Inflammatory macrophage treated with lipopolysaccharide for 4 hours (primary cell): ENCODE results near the gene DAB1.

ENCODE experiments used
- DNase-seq: peaks from one replicate; pipeline ENCODE4 v3.0.0-alpha.2; 2020

The DAB1 gene

DNA sequence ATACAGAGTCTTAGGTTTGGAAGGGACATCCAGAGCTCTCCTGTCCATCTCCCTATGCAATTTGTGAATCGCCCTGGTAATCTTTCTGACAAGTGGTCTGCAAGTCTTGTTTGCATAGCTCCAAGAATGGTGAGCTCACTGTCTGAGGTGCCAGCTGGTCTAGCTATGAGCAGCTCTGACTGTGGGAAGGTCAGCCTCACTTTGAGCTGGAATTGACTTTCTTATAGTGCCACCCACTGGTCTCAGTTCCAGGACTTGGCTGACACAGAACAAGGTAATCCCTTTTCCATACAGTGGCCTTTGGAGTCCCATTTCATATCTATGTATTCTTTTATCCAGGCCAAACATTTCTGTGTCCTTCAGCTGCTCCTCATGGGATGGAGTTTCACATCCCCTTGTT is 362.5 kb downstream of the DAB1 start:
- no peak for DNase-seq

DNA sequence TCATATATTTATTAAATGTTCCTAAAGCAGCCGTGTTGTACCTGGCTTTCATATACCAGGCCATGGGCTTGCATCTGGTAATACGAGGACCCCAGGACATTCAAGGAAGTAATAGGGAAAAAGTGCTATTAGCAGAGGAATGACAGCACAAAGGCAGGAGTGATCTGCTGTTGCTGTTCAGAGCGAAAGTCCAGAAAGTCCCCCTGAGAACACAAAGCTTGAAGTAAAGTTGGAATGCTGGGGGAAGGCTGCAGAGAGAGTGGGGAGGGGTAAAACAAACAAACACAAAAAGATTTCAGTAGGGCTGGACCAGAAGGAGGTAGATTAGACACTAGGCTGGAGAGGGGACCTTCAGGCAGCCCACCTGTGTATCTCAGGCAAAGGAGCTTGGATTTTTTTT is 363.4 kb downstream of the DAB1 start:
- no peak for DNase-seq

DNA sequence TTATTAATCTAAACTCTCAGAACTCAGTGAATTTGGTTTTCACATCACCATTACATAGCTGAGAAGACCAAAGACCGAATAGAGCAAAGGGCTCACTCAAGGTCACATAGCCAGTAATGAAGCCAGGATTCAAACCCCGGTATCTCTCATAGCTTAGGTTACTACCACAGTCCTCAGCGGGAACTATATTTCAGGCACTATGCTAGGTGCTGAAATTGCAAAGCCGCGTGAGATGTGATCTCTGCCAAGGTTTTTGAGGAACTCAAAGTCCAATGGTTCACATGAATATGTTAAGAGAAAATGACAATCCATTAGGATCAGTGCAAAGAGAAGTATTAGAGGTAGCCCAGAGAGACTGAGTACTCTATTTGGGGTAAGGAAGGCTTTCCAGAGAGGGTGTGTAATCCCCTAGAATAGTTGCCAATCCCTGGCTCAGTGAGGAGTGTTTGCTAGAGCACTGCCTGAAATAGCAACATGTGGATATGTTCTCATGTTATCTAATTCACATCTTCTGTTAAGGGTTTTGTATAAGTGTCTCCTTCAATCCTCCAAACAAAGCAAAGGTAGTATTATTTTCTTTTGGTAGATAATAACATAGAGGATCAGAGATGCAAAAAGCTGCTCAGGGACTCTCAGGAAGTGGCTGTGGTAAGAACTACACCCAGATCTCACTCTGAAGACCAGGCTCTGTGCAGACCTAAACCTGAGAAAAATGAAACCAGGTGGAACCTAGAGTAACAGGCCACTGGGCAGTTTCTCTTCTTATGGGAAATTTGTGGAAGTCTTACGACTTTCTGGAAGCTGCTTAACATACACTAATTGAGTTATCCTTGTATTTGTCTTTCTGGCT is 365.0 kb downstream of the DAB1 start:
- DNase-seq, result no peak

DNA sequence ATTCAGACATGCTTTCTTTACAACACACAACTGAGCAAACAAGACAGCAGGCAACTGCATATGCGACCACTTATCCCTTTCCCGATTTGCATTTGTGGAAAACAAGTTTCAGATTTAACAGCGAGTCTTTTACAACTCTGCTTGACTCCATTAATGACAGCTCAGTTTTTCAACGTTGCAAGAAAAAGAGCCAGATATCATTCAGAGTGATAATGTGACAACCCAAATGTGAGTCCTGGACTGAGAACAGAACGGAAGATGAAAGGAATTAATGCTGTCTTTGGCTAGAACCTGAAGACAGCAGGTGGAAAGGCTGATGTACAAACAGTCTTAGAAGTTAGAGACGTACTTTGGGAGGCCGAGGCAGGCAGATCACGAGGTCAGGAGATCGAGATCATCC is 375.0 kb downstream of the DAB1 start:
- DNase-seq, result no peak

DNA sequence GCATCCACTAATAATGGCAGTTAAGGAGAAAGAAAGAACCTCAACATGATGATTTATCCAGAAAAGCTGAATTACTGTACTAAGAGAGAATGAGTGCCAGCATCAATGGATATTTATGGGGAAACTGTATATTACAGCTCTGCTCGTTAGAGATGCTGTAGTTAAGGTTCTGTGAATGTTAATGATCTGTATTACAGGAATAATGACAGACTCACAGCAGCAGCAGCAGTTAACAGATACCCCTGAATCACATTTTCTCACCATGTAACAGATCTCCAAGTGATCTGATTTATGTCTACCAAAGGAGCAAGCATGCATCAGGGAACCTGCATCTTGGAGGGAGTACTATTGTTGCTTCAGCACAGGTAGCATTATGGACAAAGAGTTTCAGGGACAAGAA is 377.4 kb downstream of the DAB1 start:
- DNase-seq, result no peak

DNA sequence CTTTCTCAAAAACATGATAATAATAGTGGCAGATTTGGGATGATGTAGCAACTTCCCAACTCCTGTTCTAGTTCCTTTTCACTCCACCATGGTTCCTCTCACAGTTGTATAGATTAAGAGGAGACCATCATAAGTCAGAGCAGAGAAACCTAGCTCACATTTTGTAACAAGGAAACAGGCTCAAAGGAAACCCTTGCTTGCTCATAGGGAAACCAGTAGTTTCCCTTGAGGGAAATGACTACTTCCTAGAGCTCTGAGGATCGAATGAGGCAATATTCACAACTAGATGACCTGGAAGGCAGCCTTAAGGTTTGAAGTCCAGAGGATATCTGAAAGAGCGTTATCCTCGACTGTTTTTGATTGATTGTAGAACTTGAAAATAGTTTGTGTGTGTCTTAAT is 382.0 kb downstream of the DAB1 start:
- no peak for DNase-seq

DNA sequence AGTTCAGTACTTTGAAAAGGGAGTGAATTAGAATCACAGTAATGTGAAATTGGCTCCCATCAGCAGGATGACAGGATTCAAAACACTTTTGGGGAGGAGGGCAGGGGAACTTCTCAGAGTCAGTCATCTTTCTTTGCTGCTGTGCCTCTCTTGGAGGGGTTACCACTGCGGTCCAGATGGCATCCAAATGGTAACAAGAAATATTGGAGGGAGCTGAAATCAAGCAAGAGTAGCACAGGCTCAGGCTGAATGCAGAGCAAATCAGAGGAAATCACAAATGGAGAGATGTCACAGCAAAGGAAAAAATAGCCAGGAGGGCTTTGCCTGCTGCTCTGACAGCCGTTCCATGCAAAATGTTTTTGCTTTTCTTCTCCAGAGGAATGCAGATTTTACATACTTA is 383.0 kb downstream of the DAB1 start:
- DNase-seq, result no peak

DNA sequence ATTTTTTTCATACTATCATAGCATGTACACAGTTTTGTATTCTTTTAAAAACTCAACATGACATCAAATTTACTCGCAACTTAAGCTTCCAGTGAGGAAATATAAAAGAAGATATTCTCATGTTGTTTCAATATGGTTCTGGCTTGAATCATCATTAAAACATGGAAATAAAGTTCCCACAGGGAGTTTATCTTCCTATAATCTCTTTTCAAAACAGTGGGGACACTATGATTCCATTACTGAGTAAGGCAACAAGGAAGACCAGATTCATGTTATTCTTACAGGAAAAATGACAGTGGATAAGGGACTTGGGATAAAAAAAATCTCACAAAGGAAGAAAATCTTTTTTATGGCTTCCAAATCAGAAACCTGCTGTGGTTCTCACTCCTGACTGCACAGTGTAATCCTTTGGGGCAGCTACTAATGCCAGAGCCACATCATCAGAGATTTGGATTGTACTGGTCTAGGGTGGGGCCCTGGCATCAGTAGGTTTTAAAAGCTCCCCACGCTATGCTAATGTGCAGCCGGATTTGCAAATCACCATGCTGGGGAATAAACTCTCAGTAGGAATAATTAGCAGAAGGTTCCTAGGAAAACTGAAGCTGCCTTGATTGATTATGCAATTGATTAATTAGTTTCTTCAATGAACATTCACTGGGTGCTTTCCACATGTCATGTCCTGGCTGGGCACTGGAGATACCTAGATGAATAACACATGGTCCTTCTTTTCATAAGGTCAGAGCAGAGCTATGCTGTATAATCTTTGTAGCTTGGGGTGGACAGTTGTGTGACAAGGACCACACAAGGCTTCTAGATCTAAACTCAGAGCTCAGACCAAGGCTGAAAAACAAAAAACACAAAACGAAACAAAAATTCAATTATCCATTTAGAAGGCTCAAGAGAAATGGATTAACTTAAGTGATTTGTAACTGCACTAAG is 386.9 kb downstream of the DAB1 start:
- DNase-seq, result no peak

DNA sequence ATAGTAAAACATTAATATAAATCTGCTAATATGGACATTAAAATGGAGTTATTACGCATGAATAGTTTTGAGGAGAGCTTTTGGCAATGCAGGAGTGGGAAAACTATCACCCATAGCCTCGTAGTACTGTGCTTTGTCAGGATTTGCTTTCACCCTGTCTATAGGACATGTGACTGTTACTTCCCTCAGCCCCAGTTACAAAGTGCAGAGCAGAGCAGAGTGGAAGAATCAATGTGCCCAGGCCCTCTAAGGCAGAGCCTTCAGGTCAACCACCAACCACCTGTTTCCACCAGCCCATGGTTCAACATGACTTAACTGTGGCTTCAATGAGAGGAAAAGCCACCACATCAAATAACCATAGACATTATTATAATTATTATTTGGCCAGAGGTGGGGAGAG is 389.1 kb downstream of the DAB1 start:
- DNase-seq, result no peak

DNA sequence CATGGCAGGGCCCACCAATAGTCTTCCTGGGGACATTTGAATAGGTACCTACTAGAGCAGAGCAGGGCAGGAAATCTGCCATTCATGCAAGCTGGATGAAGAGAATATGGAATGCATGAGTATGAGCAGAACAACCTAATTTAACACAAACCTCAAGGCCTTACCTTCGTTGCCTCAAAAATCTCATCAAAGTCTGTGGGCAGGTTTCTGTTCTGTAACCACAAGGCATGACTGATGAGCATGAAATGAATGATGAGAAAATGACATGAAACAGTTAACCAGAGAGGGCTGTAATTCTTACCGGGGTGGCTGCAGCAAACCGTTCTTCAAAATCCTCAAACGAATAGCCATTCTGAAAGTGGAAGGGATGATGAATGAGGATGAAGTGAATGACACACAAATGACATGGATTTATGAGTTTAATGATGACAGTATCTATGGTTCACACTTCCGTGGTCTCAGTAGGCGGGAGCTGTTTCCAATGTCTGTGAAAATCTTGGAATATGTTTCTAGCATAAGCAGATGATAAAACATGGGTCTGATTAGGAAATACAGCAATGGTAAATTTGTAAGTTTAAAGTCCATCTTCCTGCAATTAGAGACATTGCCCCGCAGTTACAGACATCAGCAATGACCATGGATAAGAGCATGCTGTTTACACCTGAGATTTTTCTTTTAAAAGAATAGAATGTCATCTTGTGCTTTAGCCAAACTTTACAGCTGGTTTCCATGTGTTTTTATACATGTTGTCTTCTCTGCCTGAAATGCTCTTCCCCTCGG is 390.4 kb downstream of the DAB1 start:
- DNase-seq, result no peak

DNA sequence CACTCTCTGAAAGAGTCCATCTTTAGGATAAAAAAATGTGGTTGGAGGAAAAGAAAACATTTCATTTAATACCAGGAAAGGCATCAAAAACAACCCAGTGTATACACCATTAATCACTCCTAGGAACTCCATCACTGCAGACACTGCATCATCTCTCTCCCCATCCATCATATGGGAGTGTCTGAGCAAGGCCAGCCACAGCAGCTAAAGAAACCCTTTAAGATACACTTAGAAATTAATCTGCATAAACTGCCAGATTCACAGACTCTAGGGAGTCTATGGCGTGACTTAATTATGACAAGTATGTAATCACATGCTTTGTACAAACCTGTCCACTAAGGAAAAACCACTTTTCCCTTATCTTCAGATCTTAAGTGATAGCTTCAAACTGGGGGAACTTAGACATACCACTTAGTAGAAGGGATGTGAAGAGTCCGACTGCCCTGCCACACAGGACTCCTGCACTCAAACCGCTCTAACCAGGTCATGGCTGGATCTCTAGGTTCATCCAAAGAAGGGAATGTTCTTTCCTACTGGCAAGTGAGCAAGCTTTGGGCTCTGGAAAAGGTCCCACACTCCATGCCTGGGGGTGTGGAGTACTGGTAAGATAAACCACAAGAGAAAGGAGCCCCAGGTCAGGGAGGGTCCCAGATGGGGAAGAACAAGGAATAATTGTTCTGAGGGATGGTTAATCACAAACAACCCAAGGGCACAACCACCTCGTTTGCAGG is 397.1 kb downstream of the DAB1 start:
- DNase-seq, result no peak

DNA sequence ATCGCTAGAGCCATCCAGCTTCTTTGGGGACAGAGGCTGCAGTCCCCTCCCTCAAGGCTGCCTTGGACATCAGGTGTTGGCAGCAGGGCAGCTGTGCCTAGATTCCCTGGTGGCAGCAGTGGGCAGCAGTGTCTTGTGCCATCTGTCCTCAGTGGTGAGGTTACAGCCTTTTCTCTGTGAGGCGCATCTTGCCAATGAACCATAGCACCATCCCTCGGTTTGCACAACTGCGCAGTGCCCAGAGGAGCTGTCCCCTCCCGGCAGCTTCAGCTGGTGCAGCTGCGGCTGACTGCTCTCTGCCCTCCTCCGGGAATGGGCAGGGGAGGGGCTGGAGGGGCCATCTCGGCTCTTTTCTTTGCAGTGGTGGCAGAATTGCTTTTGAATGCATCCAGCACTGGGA is 399.0 kb downstream of the DAB1 start:
- no peak for DNase-seq

DNA sequence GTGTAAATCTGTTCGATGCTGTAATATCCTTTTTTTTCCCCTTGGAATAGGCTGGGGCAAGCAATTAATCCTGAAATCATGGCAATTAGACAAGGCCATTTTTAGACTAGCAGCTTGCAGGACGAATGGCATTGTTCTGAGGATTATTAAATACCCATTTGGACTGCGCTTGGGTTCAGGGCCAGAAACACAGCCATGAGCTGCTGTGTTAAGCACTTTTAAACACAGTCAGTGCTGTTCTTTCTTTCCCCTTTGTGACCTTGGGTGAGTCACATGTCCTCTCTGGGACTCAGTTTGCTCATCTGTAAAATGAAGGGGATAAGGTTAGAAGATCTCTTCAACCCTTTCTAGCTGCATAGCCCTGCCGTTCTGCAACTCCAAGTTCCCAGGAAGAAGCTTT is 399.4 kb downstream of the DAB1 start:
- no peak for DNase-seq

DNA sequence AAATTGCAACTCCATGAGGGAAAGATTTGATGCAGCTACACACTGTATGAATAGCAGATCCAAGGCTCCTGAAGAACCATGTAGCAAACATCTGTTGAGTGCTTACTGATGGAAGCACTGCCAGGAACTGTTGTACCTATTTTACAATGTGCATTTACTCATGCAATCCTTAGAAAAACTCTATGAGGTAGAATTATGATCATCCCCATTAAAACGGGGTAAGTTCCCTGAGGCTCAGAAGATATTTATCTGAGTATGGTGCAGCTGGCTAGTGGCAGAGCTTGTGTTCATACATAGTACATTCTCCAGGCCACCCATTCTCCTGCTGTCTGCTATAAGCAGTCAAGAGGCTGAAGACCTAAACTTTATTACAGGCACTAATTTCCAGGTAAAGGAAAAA is 403.6 kb downstream of the DAB1 start:
- DNase-seq, result no peak

DNA sequence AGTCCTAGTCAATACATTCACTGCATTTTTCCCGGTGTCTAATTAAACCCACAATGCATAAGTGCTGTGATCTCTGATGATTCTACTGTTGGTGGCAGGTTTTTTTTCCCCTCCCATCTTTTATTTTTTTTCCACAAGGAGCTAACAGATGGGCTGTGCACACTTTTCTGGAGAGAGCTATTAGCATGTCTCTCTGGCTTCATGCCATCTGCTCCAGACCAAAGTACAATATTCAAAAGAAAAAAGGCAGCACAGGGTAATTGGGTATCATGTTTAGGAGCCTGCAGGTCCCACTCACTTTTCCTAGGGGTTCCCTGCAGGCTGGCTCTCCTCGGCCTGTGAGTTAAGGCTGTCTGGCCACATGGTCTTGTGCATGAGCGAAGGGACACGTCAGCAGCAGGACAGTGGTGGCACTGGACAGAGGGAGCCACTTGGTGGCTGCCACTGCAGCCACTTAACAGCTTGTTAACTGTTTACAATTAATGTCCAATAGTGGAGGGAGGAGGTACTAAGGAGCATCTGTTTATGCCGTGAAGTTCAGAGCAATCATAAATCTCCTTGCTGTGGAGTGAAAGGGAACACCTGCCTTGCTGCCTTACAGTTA is 404.5 kb downstream of the DAB1 start:
- DNase-seq, result no peak

DNA sequence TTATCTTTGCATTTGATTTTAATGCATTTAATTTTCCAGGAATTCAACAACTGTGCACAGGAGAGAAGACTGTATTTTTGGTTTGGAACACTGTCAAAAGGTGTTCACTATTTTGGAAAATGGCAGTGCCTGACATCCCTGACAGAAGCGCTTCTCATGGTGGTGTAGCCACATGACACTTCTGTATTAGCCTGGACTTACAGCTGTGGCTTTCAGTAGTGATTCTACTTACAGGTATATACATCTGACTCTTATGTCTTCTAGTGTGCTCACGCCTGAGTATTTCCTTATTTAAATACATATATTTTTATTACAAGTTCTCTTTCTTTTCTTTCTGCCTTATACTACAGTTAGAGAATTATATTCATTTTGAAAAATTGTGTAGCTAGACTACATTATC is 405.7 kb downstream of the DAB1 start:
- no peak for DNase-seq

DNA sequence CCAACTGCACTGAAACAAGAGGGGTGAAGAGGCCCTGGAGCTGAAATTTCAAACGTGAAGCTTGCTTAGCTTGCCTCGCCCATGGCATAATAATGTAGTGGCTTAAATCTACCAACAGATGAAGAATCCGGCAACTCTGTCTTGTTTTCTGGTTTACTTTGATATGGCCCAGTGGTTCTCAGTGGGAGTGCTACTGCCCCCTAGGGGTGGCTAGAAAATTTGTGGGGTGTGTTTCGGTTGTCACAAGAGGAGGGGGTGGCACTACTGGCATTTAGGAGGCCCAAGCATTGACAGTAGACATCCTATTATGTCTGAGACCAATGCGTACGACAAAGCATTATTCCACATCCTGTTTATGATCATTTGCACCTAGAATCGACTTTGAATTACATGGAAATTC is 406.1 kb downstream of the DAB1 start:
- no peak for DNase-seq

DNA sequence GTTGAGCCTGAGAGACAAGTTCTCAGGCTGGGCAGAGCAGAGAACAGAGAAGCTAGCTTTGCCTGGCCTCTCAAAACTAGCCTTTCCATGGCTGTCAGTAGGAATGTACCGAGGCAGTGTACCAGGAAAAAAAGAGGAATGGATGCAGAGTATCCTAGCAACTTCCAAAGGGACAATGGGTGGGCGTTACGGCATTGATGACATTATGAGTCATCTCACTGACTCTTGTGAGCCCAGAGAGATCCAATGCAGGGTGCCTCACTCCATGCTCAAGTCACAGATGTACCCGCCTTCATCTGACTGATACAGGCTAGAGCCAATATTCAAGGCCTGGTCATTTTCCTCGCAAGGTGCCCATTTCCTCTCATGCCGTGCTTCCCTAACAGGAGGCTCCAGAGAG is 406.7 kb downstream of the DAB1 start:
- DNase-seq, result no peak

DNA sequence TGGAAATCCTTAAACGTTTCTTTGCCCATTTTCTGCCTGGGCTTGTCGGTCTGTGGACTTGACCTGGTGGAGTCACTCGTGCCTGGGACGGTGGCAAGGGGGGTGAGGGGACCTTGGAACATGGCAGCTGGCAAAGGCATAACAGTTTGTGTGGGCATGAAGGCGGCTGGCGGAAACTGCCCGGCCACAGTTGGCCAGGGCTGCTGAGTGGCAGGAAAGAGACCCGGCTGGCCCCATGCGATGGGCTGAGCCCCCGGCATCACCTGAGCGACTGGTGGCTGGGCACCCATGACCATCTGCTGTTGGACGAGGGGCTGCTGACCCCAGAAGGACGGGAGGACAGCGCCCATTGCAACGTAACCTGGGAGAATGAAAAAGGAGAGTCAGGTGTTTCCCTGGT is 408.8 kb downstream of the DAB1 start:
- no peak for DNase-seq

DNA sequence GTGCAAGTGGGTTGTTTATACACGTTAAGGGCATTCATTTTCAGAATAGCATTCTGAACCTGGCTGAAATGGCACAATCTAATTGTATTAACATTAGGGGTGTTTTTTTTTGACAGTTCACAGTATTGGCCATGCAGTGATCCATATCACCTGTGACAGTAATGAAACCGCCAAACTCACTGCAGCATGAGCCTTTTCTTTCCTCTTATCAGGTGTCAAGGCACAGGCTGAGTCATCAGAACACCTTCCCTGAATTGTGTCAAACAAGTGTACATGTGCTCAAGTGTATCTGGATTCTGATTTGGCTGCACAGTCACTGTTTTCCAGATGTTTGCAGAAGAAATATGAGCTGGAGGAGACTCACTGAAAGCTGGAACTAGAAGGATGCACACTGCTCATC is 410.3 kb downstream of the DAB1 start:
- no peak for DNase-seq

DNA sequence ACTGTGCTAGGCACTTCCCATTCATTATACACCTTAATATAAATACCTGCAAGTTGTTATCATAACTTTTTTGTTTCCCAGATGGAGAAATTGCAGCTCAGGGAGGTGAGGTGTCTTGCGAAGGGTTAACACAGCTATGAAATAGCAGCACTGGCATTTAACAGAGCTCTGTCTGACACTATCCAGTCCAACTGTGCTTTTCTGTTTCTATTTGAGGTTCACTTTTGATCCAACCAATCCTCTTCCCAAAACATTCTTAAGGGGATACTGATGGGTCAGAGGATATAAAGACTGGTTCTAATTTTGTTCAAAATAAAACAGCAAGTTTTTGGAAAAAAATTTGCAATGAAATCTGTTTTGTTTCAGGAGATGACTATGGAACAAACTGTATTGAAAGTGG is 411.5 kb downstream of the DAB1 start:
- no peak for DNase-seq

DNA sequence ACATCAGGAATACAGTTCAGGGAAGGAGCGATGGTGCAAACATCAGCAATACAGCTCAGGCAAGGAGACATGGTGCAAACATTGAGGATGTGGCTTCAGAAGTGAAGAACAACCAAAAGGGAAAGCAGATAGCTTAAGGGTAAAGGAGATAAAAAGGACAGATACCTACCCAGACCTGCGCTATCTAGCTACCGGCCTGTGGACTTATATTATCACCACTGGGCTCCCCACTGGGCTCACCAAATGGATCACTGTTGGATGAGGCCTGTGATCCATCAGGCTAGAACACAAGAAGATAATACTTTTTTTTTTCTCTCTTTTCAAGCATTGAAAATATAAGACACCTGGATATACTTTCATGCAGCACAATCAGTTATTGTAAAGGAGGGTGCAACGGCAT is 413.3 kb downstream of the DAB1 start:
- DNase-seq, result no peak
